AG04450 (cell line): ENCODE measurements around the gene SLC6A6. TPM values are rescaled to one million over a fixed set of nuclear protein-coding genes. Genes with fewer than 3 reads are reported as not detected.

Experiments
- CTCF ChIA-PET: fragments of 300-600, 350-600 bp; formaldehyde crosslinking; extraction: SDS; loops from one replicate; lab custom pipeline; 2022; ENCODE audit warnings: antibody characterized with exemption, inconsistent platforms; lab: Charles Lee
- POLR2A ChIA-PET: fragments of 350-600 bp; formaldehyde crosslinking; extraction: SDS; loops from one replicate; lab custom pipeline; 2021; ENCODE audit warnings: antibody characterized with exemption, inconsistent platforms; lab: Yijun Ruan, JAX
- DNase-seq: peaks from one replicate; pipeline ENCODE4 v3.0.0-alpha.2; 2011; ENCODE audit warnings: low read depth, low spot score
- H3K27ac ChIP-seq: one replicate; pipeline ENCODE4 v1.5.1; 2012; ENCODE audit warnings: low read depth, low read length, control low read depth
- H3K27me3 ChIP-seq: one replicate; pipeline ENCODE4 v1.6.0; 2012; ENCODE audit warnings: low read length; ENCODE audit not compliant: control insufficient read depth, insufficient read depth
- H3K4me3 ChIP-seq: 2 replicates; pipeline ENCODE4 v1.5.1; 2011; ENCODE audit warnings: mild to moderate bottlenecking, low read depth, low read length, control low read depth
- H3K9me3 ChIP-seq: 2 replicates; pipeline ENCODE4 v1.5.1; 2012; ENCODE audit warnings: low read length; ENCODE audit not compliant: control insufficient read depth, insufficient read depth
- CTCF ChIP-seq: IDR thresholded peaks from 2 replicates; pipeline ENCODE4 v1.5.1; 2011; ENCODE audit warnings: low read depth, low read length, control low read depth, inconsistent platforms
- polyA minus RNA-seq: library from RNA; depleted of rRNA, polyadenylated mRNA; stranded (reverse); fragments of >200 nt; gene quantifications from 2 replicates; pipeline ENCODE4 v1.2.3, GENCODE V29; 2011; rRNA and poly(A)+ RNA removed
- polyA plus RNA-seq: library from polyadenylated mRNA; depleted of rRNA; stranded (reverse); fragments of >200 nt; gene quantifications from 2 replicates; pipeline ENCODE4 v1.2.3, GENCODE V29; 2011; rRNA removed

SLC6A6 gene
- polyA plus RNA-seq (30.8 and 33.5 TPM in 2 replicates), polyA minus RNA-seq (60.0 and 62.6 TPM in 2 replicates)

GRCh38 chr3:14402304-14402811, at the start of gene SLC6A6:
TSS of gene SLC6A6 (plus strand) at chr3:14402606. CDS start at chr3:14443635, 41,029 bp downstream.
- Histone ChIP-seq H3K9me3 (no peaks in the 10 kb centered on the region; the same call in 1 of the 2 replicates), H3K27me3 (peaks cover 2% of the 10 kb centered on the region), H3K4me3 (peak within 1 kb of the TSS; percentile 75), H3K27ac (no peak within 1 kb of the TSS)
- TF ChIP-seq CTCF = peak; percentile 47
- ChIA-PET CTCF (interaction anchor here (0.6 to 4.7 kb wide), 7 partner anchors 8 to 201 kb away, joined by 3 to 33 read pairs (median 4); no protein-coding TSS in a partner anchor), POLR2A (interaction anchor here (0.7 to 1.8 kb wide), 10 partner anchors 8 to 191 kb away, joined by 3 to 14 read pairs (median 4); no protein-coding TSS in a partner anchor)
- DNase-seq = peak; percentile 84

- no peak for TF ChIP-seq CTCF
- Histone ChIP-seq H3K4me3 (no peak overlapping the region), H3K27me3 (peaks cover 10% of the 10 kb centered on the region), H3K27ac (no peak overlapping the region), H3K9me3 (peaks cover 4% of the 10 kb centered on the region; the same call in 1 of the 2 replicates)
- POLR2A ChIA-PET = interaction anchor here (0.7 kb wide), 2 partner anchors 65 to 198 kb away, joined by 4 read pairs; no protein-coding TSS in a partner anchor
- no peak for DNase-seq
- CTCF ChIA-PET = interaction anchor here (0.8 kb wide), 1 partner anchor 150 kb away, joined by 4 read pairs; no protein-coding TSS in a partner anchor
Observed at GRCh38 chr3:14353502-14353901, 48.9 kb upstream of the SLC6A6 start.

- TF ChIP-seq CTCF = no peak
- CTCF ChIA-PET = interaction anchor here (0.9 to 1.7 kb wide), 3 partner anchors 26 to 153 kb away, joined by 3 to 8 read pairs (median 3); no protein-coding TSS in a partner anchor
- Histone ChIP-seq H3K4me3 (no peak overlapping the region), H3K9me3 (no peaks in the 10 kb centered on the region), H3K27ac (no peak overlapping the region), H3K27me3 (peaks cover 2% of the 10 kb centered on the region)
- DNase-seq = no peak
- POLR2A ChIA-PET = no interaction called here
Observed at GRCh38 chr3:14357463-14357862, 44.9 kb upstream of the SLC6A6 start.

- CTCF ChIA-PET = interaction anchor here (0.9 to 1.7 kb wide), 5 partner anchors 27 to 155 kb away, joined by 3 to 8 read pairs (median 3); no protein-coding TSS in a partner anchor
- Histone ChIP-seq H3K27ac (no peak overlapping the region), H3K27me3 (peaks cover 5% of the 10 kb centered on the region), H3K4me3 (no peak overlapping the region), H3K9me3 (no peaks in the 10 kb centered on the region)
- DNase-seq = peak; percentile 43
- TF ChIP-seq CTCF = no peak
- POLR2A ChIA-PET = interaction anchor here (0.8 to 1.2 kb wide), 2 partner anchors 13 to 148 kb away, joined by 3 to 4 read pairs; no protein-coding TSS in a partner anchor
Observed at GRCh38 chr3:14358426-14359211, 43.8 kb upstream of the SLC6A6 start.
